ENCODE data around the gene SLC6A13. TPM values are rescaled to one million over a fixed set of nuclear protein-coding genes. Genes with fewer than 3 reads are reported as not detected.

SLC6A13 gene
- total RNA-seq, 4 donors from 2014 or later, result 5.0 to 24.9 (median 8.8) TPM

DNA sequence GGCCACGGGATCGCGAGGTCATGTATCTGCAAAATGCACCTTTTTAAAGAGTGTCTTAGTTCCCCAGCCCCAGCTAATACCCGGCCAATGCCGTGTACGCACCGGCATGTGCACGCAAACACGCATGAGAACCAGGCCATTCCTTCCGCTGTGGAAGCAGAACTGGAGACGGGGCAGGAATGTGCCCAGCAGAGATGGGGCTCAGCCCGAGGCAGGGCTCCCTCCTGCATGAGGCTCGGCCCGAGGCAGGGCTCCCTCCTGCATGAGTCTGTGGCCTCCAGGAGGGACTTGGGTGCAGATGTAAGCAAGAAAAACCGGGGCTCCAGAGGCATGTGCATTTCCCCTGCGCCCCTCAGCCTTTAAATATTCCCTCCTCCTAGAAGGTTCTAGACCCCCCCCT is 86.9 kb downstream of the SLC6A13 start:
- no peaks in the 10 kb centered on the region for H3K27me3 ChIP-seq
- peak overlapping the region in 2 of 3 donors; percentile 64 to 79 for H3K27ac ChIP-seq
- TF ChIP-seq POLR2A (IDR thresholded peaks at IDR 0.05), result no peak
- TF ChIP-seq, protein P1, sequence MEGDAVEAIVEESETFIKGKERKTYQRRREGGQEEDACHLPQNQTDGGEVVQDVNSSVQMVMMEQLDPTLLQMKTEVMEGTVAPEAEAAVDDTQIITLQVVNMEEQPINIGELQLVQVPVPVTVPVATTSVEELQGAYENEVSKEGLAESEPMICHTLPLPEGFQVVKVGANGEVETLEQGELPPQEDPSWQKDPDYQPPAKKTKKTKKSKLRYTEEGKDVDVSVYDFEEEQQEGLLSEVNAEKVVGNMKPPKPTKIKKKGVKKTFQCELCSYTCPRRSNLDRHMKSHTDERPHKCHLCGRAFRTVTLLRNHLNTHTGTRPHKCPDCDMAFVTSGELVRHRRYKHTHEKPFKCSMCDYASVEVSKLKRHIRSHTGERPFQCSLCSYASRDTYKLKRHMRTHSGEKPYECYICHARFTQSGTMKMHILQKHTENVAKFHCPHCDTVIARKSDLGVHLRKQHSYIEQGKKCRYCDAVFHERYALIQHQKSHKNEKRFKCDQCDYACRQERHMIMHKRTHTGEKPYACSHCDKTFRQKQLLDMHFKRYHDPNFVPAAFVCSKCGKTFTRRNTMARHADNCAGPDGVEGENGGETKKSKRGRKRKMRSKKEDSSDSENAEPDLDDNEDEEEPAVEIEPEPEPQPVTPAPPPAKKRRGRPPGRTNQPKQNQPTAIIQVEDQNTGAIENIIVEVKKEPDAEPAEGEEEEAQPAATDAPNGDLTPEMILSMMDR (IDR thresholded peaks at IDR 0.05), result no peak
- no peak for DNase-seq
- H3K4me3 ChIP-seq (replicated peaks in 1 of 3), result no peak overlapping the region
- no peaks in the 10 kb centered on the region for H3K36me3 ChIP-seq
- peaks cover 8 to 60% of the 10 kb centered on the region in 2 donors for H3K4me1 ChIP-seq
- intact Hi-C loops (cut with DNase I), result no loop called here
- no peaks in the 10 kb centered on the region for H3K9me3 ChIP-seq
- 82 to 89% methylated on average over 15 to 16 of the region's 16 CpGs for WGBS, 2 donors

DNA sequence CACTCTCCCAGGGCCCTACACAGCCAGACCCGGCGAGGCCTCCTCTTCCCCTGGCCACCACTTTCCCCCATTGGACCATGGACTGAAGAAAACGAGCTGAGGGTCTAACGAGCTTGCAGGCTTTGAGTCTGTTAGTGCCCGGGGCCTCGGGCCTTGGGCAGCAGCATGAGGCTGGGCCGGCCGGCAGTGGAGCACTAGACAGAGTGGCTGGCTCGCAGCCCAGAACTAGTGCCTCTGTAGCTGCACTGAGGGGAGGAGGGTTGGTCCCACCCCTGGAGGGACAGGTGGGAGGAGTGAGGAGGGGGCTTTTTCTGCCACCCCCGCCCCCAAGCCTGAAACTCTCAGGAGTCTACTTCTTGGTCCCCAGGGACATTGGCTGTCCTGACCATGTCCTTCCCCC is 87.4 kb downstream of the SLC6A13 start:
- H3K27me3 ChIP-seq, result no peaks in the 10 kb centered on the region
- intact Hi-C loops (cut with DNase I), result no loop called here
- no peak overlapping the region for H3K4me3 ChIP-seq (replicated peaks in 1 of 3)
- peak; percentile 89 for DNase-seq
- H3K4me1 ChIP-seq, result peaks cover 8 to 57% of the 10 kb centered on the region in 2 donors
- TF ChIP-seq, protein P1 (IDR thresholded peaks at IDR 0.05), result no peak
- TF ChIP-seq POLR2A (IDR thresholded peaks at IDR 0.05), result no peak
- H3K27ac ChIP-seq, result peak overlapping the region in 1 of 3 donors; percentile 79
- no peaks in the 10 kb centered on the region for H3K9me3 ChIP-seq
- WGBS, 2 donors, result 10 to 17% methylated on average over 4 to 10 of the region's 10 CpGs
- no peaks in the 10 kb centered on the region for H3K36me3 ChIP-seq

DNA sequence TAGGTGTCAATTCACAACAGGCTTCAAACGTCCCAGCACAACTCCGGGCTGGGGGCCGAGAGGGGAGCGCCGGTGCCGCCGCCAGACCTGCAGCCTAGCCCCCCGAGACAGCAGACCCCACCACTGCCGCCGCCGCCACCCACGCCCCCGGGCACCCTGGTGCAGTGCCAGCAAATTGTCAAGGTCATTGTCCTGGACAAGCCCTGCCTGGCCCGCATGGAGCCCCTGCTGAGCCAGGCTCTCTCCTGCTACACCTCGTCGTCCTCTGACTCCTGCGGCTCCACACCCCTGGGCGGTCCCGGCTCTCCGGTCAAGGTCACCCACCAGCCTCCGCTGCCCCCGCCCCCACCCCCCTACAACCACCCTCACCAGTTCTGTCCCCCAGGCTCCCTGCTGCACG is 88.0 kb downstream of the SLC6A13 start:
- DNase-seq, result no peak
- Histone ChIP-seq H3K9me3 (no peaks in the 10 kb centered on the region), H3K36me3 (no peaks in the 10 kb centered on the region), H3K27me3 (no peaks in the 10 kb centered on the region), H3K4me3 (replicated peaks in 1 of 3) (no peak overlapping the region), H3K27ac (no peak overlapping the region), H3K4me1 (peaks cover 8 to 50% of the 10 kb centered on the region in 2 donors)
- intact Hi-C loops (cut with DNase I), result no loop called here
- WGBS, 2 donors, result 50 to 75% methylated on average over 2 to 15 of the region's 23 CpGs
- TF ChIP-seq, protein P1 (IDR thresholded peaks at IDR 0.05), result no peak
- no peak for TF ChIP-seq POLR2A (IDR thresholded peaks at IDR 0.05)

DNA sequence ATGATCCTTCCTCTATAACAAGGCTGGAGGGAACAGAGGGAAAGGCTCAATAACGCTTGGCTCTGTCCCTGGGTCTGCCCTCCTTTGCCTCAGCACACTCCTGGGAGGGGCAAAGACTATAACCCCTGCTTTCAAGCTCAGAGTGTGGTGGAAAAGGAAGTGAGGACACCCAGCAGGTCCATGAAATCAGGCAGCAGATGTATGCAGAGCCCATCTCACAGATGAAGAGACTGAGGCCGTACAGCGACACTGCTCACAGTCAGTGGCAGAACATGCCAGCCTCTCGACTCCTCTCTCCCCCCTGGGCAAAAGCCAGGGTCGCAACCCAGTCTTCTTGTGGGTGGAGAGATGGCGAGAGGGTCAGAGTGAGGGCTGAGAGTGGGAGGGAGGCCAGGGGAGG is 88.5 kb downstream of the SLC6A13 start:
- TF ChIP-seq POLR2A (IDR thresholded peaks at IDR 0.05), result no peak
- TF ChIP-seq, protein P1 (IDR thresholded peaks at IDR 0.05), result no peak
- intact Hi-C loops (cut with DNase I), result no loop called here
- no peak overlapping the region for H3K27ac ChIP-seq
- DNase-seq, result no peak
- no peaks in the 10 kb centered on the region for H3K9me3 ChIP-seq
- no peaks in the 10 kb centered on the region for H3K36me3 ChIP-seq
- H3K4me3 ChIP-seq (replicated peaks in 1 of 3), result no peak overlapping the region
- WGBS, 2 donors, result 79 to 83% methylated on average over 4 to 6 of the region's 6 CpGs
- peaks cover 8 to 46% of the 10 kb centered on the region in 2 donors for H3K4me1 ChIP-seq
- no peaks in the 10 kb centered on the region for H3K27me3 ChIP-seq

DNA sequence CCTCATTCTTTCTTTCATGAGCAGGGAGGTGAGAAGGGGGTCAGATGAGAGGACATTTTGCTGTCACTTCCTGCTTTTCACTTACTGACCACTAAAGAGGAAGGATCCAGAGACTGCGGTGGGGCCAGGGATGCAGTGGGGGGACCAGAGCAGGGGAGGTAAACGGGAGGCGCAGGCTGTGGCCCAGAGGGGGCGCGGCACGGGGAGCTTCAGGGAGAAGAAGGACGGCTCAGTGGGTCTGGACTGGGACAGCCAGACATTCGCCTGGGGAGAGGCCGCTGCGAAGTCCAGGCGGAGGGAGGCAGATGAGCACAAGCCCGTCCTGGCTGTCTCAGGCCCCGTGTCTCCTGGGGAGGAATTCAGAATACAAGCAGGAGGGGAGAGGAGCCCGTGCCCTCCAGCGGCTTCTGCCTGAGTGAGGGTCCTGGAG is 89.9 kb downstream of the SLC6A13 start:
- Histone ChIP-seq H3K4me1 (peaks cover 8 to 38% of the 10 kb centered on the region in 2 donors), H3K27ac (no peak overlapping the region), H3K27me3 (no peaks in the 10 kb centered on the region), H3K4me3 (replicated peaks in 1 of 3) (no peak overlapping the region), H3K36me3 (no peaks in the 10 kb centered on the region), H3K9me3 (no peaks in the 10 kb centered on the region)
- TF ChIP-seq, protein P1 (IDR thresholded peaks at IDR 0.05), result no peak
- no peak for TF ChIP-seq POLR2A (IDR thresholded peaks at IDR 0.05)
- 81 to 89% methylated on average over 14 to 15 of the region's 15 CpGs for WGBS, 2 donors
- intact Hi-C loops (cut with DNase I), result no loop called here
- DNase-seq, result no peak
